Measurements from ENCODE around the gene PODN.

- TF ChIP-seq CTCF (IDR thresholded peaks at IDR 0.05), result no peak
- no peak for TF ChIP-seq POLR2A (IDR thresholded peaks at IDR 0.05)
- TF ChIP-seq POLR2AphosphoS5 (IDR thresholded peaks at IDR 0.05), result no peak
These were observed 26.7 kb downstream of the PODN start for GRCh38 chr1:53088616-53089300.
